Dedifferentiated amniotic fluid mesenchymal stem cell (primary cell): Measurements from ENCODE around the gene SOS1.
"Not testable (repeated sequence)": the region's sequence is repeated elsewhere in the genome, so short reads cannot be mapped to it uniquely, and the experiment has no call there.

Experiments used
- DNase-seq: peaks from one replicate; pipeline ENCODE4 v3.0.0-alpha.2; 2016; ENCODE audit errors: extremely low spot score

SOS1 gene

GRCh38 chr2:38968021-38968420 lies 152.8 kb downstream of the SOS1 start:
- DNase-seq: no peak

GRCh38 chr2:38966678-38967077 lies 154.2 kb downstream of the SOS1 start:
- no peak for DNase-seq

GRCh38 chr2:38966006-38966405 lies 154.8 kb downstream of the SOS1 start:
- no peak for DNase-seq

GRCh38 chr2:38960609-38961320 lies 160.1 kb downstream of the SOS1 start:
- DNase-seq: no peak

GRCh38 chr2:38959938-38960608 lies 160.8 kb downstream of the SOS1 start:
- DNase-seq: no peak

- DNase-seq: no peak
These were observed 161.4 kb downstream of the SOS1 start for GRCh38 chr2:38959466-38959865.

GRCh38 chr2:38957972-38958371 lies 162.9 kb downstream of the SOS1 start:
- DNase-seq: no peak

- DNase-seq: no peak
These were observed 169.1 kb downstream of the SOS1 start for GRCh38 chr2:38951766-38952165.

- no peak for DNase-seq
These were observed 171.9 kb downstream of the SOS1 start for GRCh38 chr2:38948995-38949394.

GRCh38 chr2:38948387-38948882 lies 172.4 kb downstream of the SOS1 start:
- no peak for DNase-seq

GRCh38 chr2:38947241-38948239 lies 173.3 kb downstream of the SOS1 start:
- DNase-seq: peak; percentile 54

GRCh38 chr2:38945911-38946310 lies 174.9 kb downstream of the SOS1 start:
- DNase-seq: no peak

GRCh38 chr2:38945372-38945771 lies 175.5 kb downstream of the SOS1 start:
- no peak for DNase-seq

GRCh38 chr2:38943784-38944183 lies 177.1 kb downstream of the SOS1 start:
- DNase-seq: no peak

GRCh38 chr2:38940746-38941145 lies 180.1 kb downstream of the SOS1 start:
- no peak for DNase-seq

- DNase-seq: no peak
These were observed 183.3 kb downstream of the SOS1 start for GRCh38 chr2:38937548-38937947.

GRCh38 chr2:38936516-38936915 lies 184.3 kb downstream of the SOS1 start:
- DNase-seq: not testable (repeated sequence)

GRCh38 chr2:38935568-38936172 lies 185.2 kb downstream of the SOS1 start:
- peak; percentile 21 for DNase-seq

- no peak for DNase-seq
These were observed 186.1 kb downstream of the SOS1 start for GRCh38 chr2:38934742-38935141.

GRCh38 chr2:38933653-38934052 lies 187.2 kb downstream of the SOS1 start:
- DNase-seq: no peak

- DNase-seq: no peak
These were observed 188.3 kb downstream of the SOS1 start for GRCh38 chr2:38932586-38932985.
